K562 (cell line): ENCODE measurements around the gene ADRA1B. TPM values are rescaled to one million over a fixed set of nuclear protein-coding genes. Genes with fewer than 3 reads are reported as not detected.

Experiments used
- ATAC-seq: fragments of 200-7000 bp; cut with Tn5 transposase; 3 replicates; pipeline ENCODE4 v1.9.1; 2020; ENCODE audit warnings: moderate library complexity
- BruUV-seq: library from RNA; stranded (reverse); fragments of 400-500 nt; replicated peaks from 2 replicates; lab custom pipeline; 2021; lab: Mats Ljungman, UMichigan
- CTCF ChIA-PET: fragments of 300-600 bp; formaldehyde crosslinking; extraction: SDS; loops from one replicate; lab custom pipeline; 2021; ENCODE audit warnings: low intra/inter-chr PET ratio; lab: Yijun Ruan, JAX
- POLR2A ChIA-PET: fragments of 300-600, 350-650 bp; sonication (Branson Sonifier 250); formaldehyde crosslinking; extraction: SDS; loops from one replicate; lab custom pipeline; 2021; ENCODE audit warnings: antibody characterized with exemption, inconsistent platforms; lab: Yijun Ruan, JAX
- DNase-seq, 4 experiments: peaks; one replicate each; pipeline versions ENCODE4 v3.0.0 to v3.0.0-alpha.2; 2011 to 2018; ENCODE audit warnings: low spot score in 3 of 4, mixed read lengths in 3 of 4; ENCODE audit errors: extremely low read depth in 1 of 4
- FAIRE-seq: peaks from 2 replicates; lab custom pipeline; 2011; peaks lifted over from hg19 to GRCh38; lab: Jason Lieb, UNC
- H2AFZ ChIP-seq: 2 replicates; pipeline ENCODE4 v1.6.0; 2011; ENCODE audit warnings: low read depth, low read length, control low read depth, inconsistent platforms
- H3K27ac ChIP-seq: fragments of 200-600 bp; 3 replicates; pipeline ENCODE4 v1.8.0; 2011; ENCODE audit warnings: low read depth, mild to moderate bottlenecking, control low read depth, inconsistent platforms, low read length, moderate library complexity, mixed read lengths; ENCODE audit errors: extremely low read depth
- H3K27me3 ChIP-seq, 2 experiments: fragments of 300-600 bp in 1 of 2; 2 replicates in 1 of 2; 3 replicates in 1 of 2; pipeline versions ENCODE4 v1.6.0 to v1.8.0; 2011; ENCODE audit warnings: inconsistent platforms in 2 of 2, low read length in 2 of 2, mild to moderate bottlenecking in 1 of 2, mixed read lengths in 1 of 2, moderate library complexity in 1 of 2; ENCODE audit not compliant: control insufficient read depth in 2 of 2, insufficient read depth in 2 of 2
- H3K36me3 ChIP-seq: fragments of 300-600 bp; 3 replicates; pipeline ENCODE4 v1.8.0; 2011; ENCODE audit warnings: mild to moderate bottlenecking, low read length, inconsistent platforms; ENCODE audit not compliant: control insufficient read depth, insufficient read depth
- H3K4me1 ChIP-seq, 2 experiments: fragments of 200-600 bp in 1 of 2; replicated peaks in 1 of 2; 2 replicates in 1 of 2; 3 replicates in 1 of 2; pipeline versions ENCODE4 v1.5.1 to v1.8.0; 2011; ENCODE audit warnings: inconsistent platforms in 2 of 2, low read length in 2 of 2, mild to moderate bottlenecking in 1 of 2, mixed read lengths in 1 of 2, moderate library complexity in 1 of 2; ENCODE audit not compliant: control insufficient read depth in 2 of 2, insufficient read depth in 2 of 2
- H3K4me2 ChIP-seq: 2 replicates; pipeline ENCODE4 v1.6.1; 2011; ENCODE audit warnings: low read length, control low read depth, inconsistent platforms, mixed read lengths; ENCODE audit not compliant: insufficient read depth
- H3K4me3 ChIP-seq: fragments of 200-600 bp; sonication (generic), shearing (Covaris generic); 2 replicates; pipeline ENCODE4 v1.5.1; 2016; ENCODE audit warnings: control low read depth, inconsistent platforms
- H3K79me2 ChIP-seq: fragments of 200-600 bp; 3 replicates; pipeline ENCODE4 v1.8.0; 2011; ENCODE audit warnings: low read length, inconsistent platforms; ENCODE audit not compliant: control insufficient read depth, insufficient read depth
- H3K9ac ChIP-seq, 2 experiments: 2 replicates each; pipeline versions ENCODE4 v1.6.0 to v1.6.1; 2011; ENCODE audit warnings: low read depth in 2 of 2, low read length in 2 of 2, control low read depth in 1 of 2, inconsistent platforms in 1 of 2, mild to moderate bottlenecking in 1 of 2, mixed read lengths in 1 of 2; ENCODE audit not compliant: insufficient read depth in 1 of 2
- H3K9me1 ChIP-seq: one replicate; pipeline ENCODE4 v1.6.0; 2011; ENCODE audit warnings: inconsistent platforms, mild to moderate bottlenecking, low read length, moderate library complexity; ENCODE audit not compliant: control insufficient read depth, insufficient read depth
- H3K9me3 ChIP-seq: replicated peaks from 2 replicates; pipeline ENCODE4 v1.5.1; 2011; ENCODE audit warnings: low read depth, low read length, inconsistent platforms; ENCODE audit not compliant: control insufficient read depth, insufficient read depth
- H4K20me1 ChIP-seq: replicated peaks from 2 replicates; pipeline ENCODE4 v1.6.1; 2011; ENCODE audit warnings: low read length, inconsistent platforms, mixed read lengths; ENCODE audit not compliant: control insufficient read depth, insufficient read depth
- AFF1 ChIP-seq, 2 experiments: fragments of 450-650 bp; IDR thresholded peaks; 2 replicates each; pipeline ENCODE4 v1.6.1; 2018; ENCODE audit warnings: mild to moderate bottlenecking in 2 of 2, low read depth in 1 of 2; ENCODE audit not compliant: partially characterized antibody in 2 of 2
- CUX1 ChIP-seq: fragments of 200-800 bp; sonication (Bioruptor generic); IDR thresholded peaks from 2 replicates; pipeline ENCODE4 v1.6.1; 2016; ENCODE audit warnings: missing genetic modification characterization, missing compliant biosample characterization
- IRF2 ChIP-seq: sonication (generic); formaldehyde crosslinking; IDR thresholded peaks from 2 replicates; pipeline ENCODE4 v1.8.1; 2022; ENCODE audit warnings: mild to moderate bottlenecking, missing genetic modification reagents
- SMAD2 ChIP-seq: fragments of 150-350 bp; IDR thresholded peaks from 2 replicates; pipeline ENCODE4 v1.6.1; 2014; ENCODE audit warnings: low read depth, mild to moderate bottlenecking, low read length
- TEAD4 ChIP-seq, 2 experiments: sonication (generic) in 1 of 2; formaldehyde crosslinking in 1 of 2; IDR thresholded peaks; 2 replicates each; pipeline versions ENCODE4 v1.6.1 to v1.8.0; 2012 to 2022; ENCODE audit warnings: borderline replicate concordance in 1 of 2, inconsistent platforms in 1 of 2, low read length in 1 of 2, mild to moderate bottlenecking in 1 of 2, missing genetic modification reagents in 1 of 2
- TRIM25 ChIP-seq: fragments of 450-650 bp; IDR thresholded peaks from 2 replicates; pipeline ENCODE4 v1.7.0; 2016; ENCODE audit warnings: borderline replicate concordance
- ZNF165 ChIP-seq: fragments of 250-450 bp; sonication (Bioruptor Pico); IDR thresholded peaks from 2 replicates; pipeline ENCODE4 v1.4.0; 2020; ENCODE audit warnings: borderline replicate concordance
- WGBS: fragments of 100-300 bp; shearing (Covaris generic); methylation state at CpG from one replicate; pipeline ENCODE4 v1.1.6; 2016; ENCODE audit warnings: low coverage, mixed read lengths; ENCODE audit not compliant: insufficient coverage; ENCODE audit errors: missing lambda C conversion rate; 5-methylcytosine and 5-hydroxymethylcytosine counted together
- in situ Hi-C: fragments of 300-500 bp; cut with MboI; formaldehyde crosslinking; loops from 4 replicates; pipeline ENCODE4 v1.15.0; 2018; ENCODE audit warnings: inconsistent platforms, mixed read lengths
- intact Hi-C: fragments of 100-400 bp; cut with micrococcal nuclease; formaldehyde crosslinking; loops from 2 replicates; pipeline ENCODE4 v1.14.2; 2022
- polyA plus RNA-seq, 8 experiments: library from polyadenylated mRNA; depleted of rRNA in 4 of 8; stranded (reverse) in 5 of 8; unstranded in 3 of 8; fragments of >200 nt; fragmentation: Nextera tagmentation in 2 of 8; fragmentation: Illumina TruSeq in 1 of 8; extraction: Ambion mirVana in 2 of 8; extraction: Trizol in 1 of 8; gene quantifications; 2 replicates each; pipeline versions ENCODE4 v1.2.1 to v1.2.3, GENCODE V29; 2011 to 2014; ENCODE audit warnings: inconsistent platforms in 1 of 8, missing spikeins in 1 of 8
- total RNA-seq, 7 experiments: library from RNA; depleted of rRNA in 6 of 7; stranded (reverse); fragments of >200 nt in 6 of 7; fragmentation: Illumina TruSeq in 2 of 7; extraction: Trizol in 2 of 7; gene quantifications; 2 replicates each; pipeline versions ENCODE4 v1.2.1 to v1.2.3, GENCODE V29; 2011 to 2021; ENCODE audit warnings: low replicate concordance in 1 of 7

Gene ADRA1B
- total and polyA plus RNA-seq, 9 of the 15 experiments (the other 6 are each of a cell fraction or from before 2014, with no cell fraction given), result not detected

GRCh38 chr5:159995907-159996306 lies 79.6 kb downstream of the ADRA1B start (continued):
- TF ChIP-seq AFF1 (IDR thresholded peaks at IDR 0.05; ENCODE audit: low read depth in 1 of 2, partially characterized antibody in 2 of 2) (no peak), TRIM25 (no peak)

- intact Hi-C loops, result no loop called here
- H3K27me3 ChIP-seq, result peaks cover 3 to 17% of the 10 kb centered on the region in 2 experiments; a peak in 4 of 5 replicates
- no peaks in the 10 kb centered on the region for H4K20me1 ChIP-seq
- ATAC-seq (no peak), DNase-seq (no peak), FAIRE-seq (no peak)
- ChIA-PET CTCF (interaction anchor here (0.5 kb wide), 1 partner anchor 36 kb away, joined by 3 read pairs; no protein-coding TSS in a partner anchor), POLR2A (interaction anchor here (1.7 kb wide), 1 partner anchor 8 kb away, joined by 5 read pairs; the partner anchor contains the start of gene TTC1)
- in situ Hi-C loops, result no loop called here
- no peaks in the 10 kb centered on the region for H3K4me1 ChIP-seq
- 29% methylated on average over 3 of the region's 3 CpGs for WGBS
- H3K4me2 ChIP-seq, result no peak overlapping the region
- H3K9ac ChIP-seq, result no peak overlapping the region
- no peaks in the 10 kb centered on the region for H3K36me3 ChIP-seq
- no peak overlapping the region for H3K4me3 ChIP-seq
- BruUV-seq, result no TSS peak
- H2AFZ ChIP-seq, result no peak overlapping the region
- no peaks in the 10 kb centered on the region for H3K79me2 ChIP-seq
- no peak overlapping the region for H3K27ac ChIP-seq
- no peaks in the 10 kb centered on the region for H3K9me3 ChIP-seq
- H3K9me1 ChIP-seq, result no peaks in the 10 kb centered on the region
- no peak for TF ChIP-seq TEAD4 (IDR thresholded peaks at IDR 0.05; ENCODE audit: low read length)
- no peak for TF ChIP-seq TEAD4 (CRISPR knock-in tag; IDR thresholded peaks at IDR 0.05; ENCODE audit: borderline replicate concordance)
- no peak for TF ChIP-seq IRF2 (CRISPR knock-in tag)
- TF ChIP-seq CUX1 (CRISPR knock-in tag), result no peak
- TF ChIP-seq ZNF165 (CRISPR knock-in tag), result no peak
- no peak for TF ChIP-seq SMAD2
Observed at GRCh38 chr5:160001457-160001856, 85.2 kb downstream of the ADRA1B start.
